GM23338 (cell line): ENCODE data around the gene C19orf25. TPM values are rescaled to one million over a fixed set of nuclear protein-coding genes. Genes with fewer than 3 reads are reported as not detected.

ENCODE experiments used
- ATAC-seq: fragments of 200-7000 bp; cut with Tn5 transposase; 3 replicates; pipeline ENCODE4 v1.9.1; 2020
- DNase-seq: peaks from one replicate; pipeline ENCODE4 v3.0.0-alpha.2; 2015; ENCODE audit warnings: low spot score
- H2AFZ ChIP-seq: fragments of 200-600 bp; sonication (generic); 2 replicates; pipeline ENCODE4 v1.8.0; 2016; ENCODE audit warnings: antibody characterized with exemption, mild to moderate bottlenecking, moderate library complexity
- H3F3A ChIP-seq: fragments of 200-600 bp; sonication (generic); replicated peaks from 2 replicates; pipeline ENCODE4 v1.8.0; 2017; ENCODE audit warnings: antibody characterized with exemption, mixed run types, low read depth
- H3K27ac ChIP-seq: fragments of 200-600 bp; sonication (generic); 2 replicates; pipeline ENCODE4 v1.6.1; 2016; ENCODE audit warnings: low read depth
- H3K27me3 ChIP-seq: fragments of 200-600 bp; sonication (generic); 2 replicates; pipeline ENCODE4 v1.8.0; 2016; ENCODE audit warnings: mild to moderate bottlenecking, mixed run types, moderate library complexity; ENCODE audit not compliant: insufficient read depth
- H3K36me3 ChIP-seq: fragments of 200-600 bp; sonication (generic); 2 replicates; pipeline ENCODE4 v1.8.0; 2016; ENCODE audit warnings: mild to moderate bottlenecking; ENCODE audit not compliant: insufficient read depth
- H3K4me1 ChIP-seq: fragments of 200-600 bp; sonication (generic); 2 replicates; pipeline ENCODE4 v1.8.0; 2016; ENCODE audit warnings: mild to moderate bottlenecking, moderate library complexity; ENCODE audit not compliant: insufficient read depth
- H3K4me2 ChIP-seq: fragments of 200-600 bp; sonication (generic); 2 replicates; pipeline ENCODE4 v1.7.1; 2017; ENCODE audit warnings: mixed run types
- H3K4me3 ChIP-seq: fragments of 200-600 bp; sonication (generic); 2 replicates; pipeline ENCODE4 v1.6.1; 2016; ENCODE audit warnings: mixed run types
- H3K79me2 ChIP-seq: fragments of 200-600 bp; sonication (generic); replicated peaks from 2 replicates; pipeline ENCODE4 v1.8.0; 2017; ENCODE audit warnings: mild to moderate bottlenecking; ENCODE audit not compliant: insufficient read depth
- H3K9me2 ChIP-seq: fragments of 200-600 bp; sonication (generic); 2 replicates; pipeline ENCODE4 v1.8.0; 2017; ENCODE audit not compliant: insufficient read depth
- H4K20me1 ChIP-seq: fragments of 200-600 bp; sonication (generic); replicated peaks from 2 replicates; pipeline ENCODE4 v1.8.0; 2017; ENCODE audit warnings: mild to moderate bottlenecking; ENCODE audit not compliant: insufficient read depth
- H3K27ac Mint-ChIP-seq: 2 replicates; pipeline ENCODE4 v1.8.0; 2020; ENCODE audit warnings: inconsistent platforms, mild to moderate bottlenecking, moderate library complexity, mixed read lengths
- H3K27me3 Mint-ChIP-seq: 3 replicates; pipeline ENCODE4 v1.8.0; 2022; ENCODE audit warnings: low read depth, mild to moderate bottlenecking, moderate library complexity, mixed read lengths, inconsistent platforms; ENCODE audit not compliant: insufficient read depth, poor library complexity
- H3K36me3 Mint-ChIP-seq: 3 replicates; pipeline ENCODE4 v1.8.0; 2021; ENCODE audit warnings: low read depth, mild to moderate bottlenecking, inconsistent platforms, moderate library complexity, mixed read lengths
- H3K4me1 Mint-ChIP-seq: 3 replicates; pipeline ENCODE4 v1.8.0; 2020; ENCODE audit warnings: mild to moderate bottlenecking, inconsistent platforms, mixed read lengths
- H3K4me3 Mint-ChIP-seq: 3 replicates; pipeline ENCODE4 v1.8.0; 2021; ENCODE audit warnings: moderate library complexity, mild to moderate bottlenecking, inconsistent platforms, mixed read lengths
- H3K9me3 Mint-ChIP-seq: 3 replicates; pipeline ENCODE4 v1.8.0; 2020; ENCODE audit warnings: moderate library complexity, mild to moderate bottlenecking, inconsistent platforms, mixed read lengths
- CREB1 ChIP-seq: fragments of 250-450 bp; sonication (Bioruptor Pico); IDR thresholded peaks from 2 replicates; pipeline ENCODE4 v1.5.0; 2020; ENCODE audit warnings: low read depth, mild to moderate bottlenecking, moderate library complexity
- CTCF ChIP-seq, 2 experiments: fragments of 200-600 bp in 1 of 2; sonication (generic) in 1 of 2; conservative IDR thresholded peaks; 2 replicates each; pipeline versions ENCODE4 v1.5.1 to v1.6.1; 2016 to 2017; ENCODE audit warnings: antibody characterized with exemption in 2 of 2, low read depth in 2 of 2, mild to moderate bottlenecking in 2 of 2, moderate library complexity in 1 of 2
- ETS1 ChIP-seq: IDR thresholded peaks from 2 replicates; pipeline ENCODE4 v1.6.1; 2016; ENCODE audit warnings: antibody characterized with exemption
- EZH2 ChIP-seq: fragments of 200-600 bp; sonication (generic); IDR thresholded peaks from one replicate; pipeline ENCODE4 v1.8.0; 2017; ENCODE audit warnings: antibody characterized with exemption, mild to moderate bottlenecking, low read depth; ENCODE audit not compliant: unreplicated experiment
- EZH2phosphoT487 ChIP-seq: fragments of 200-600 bp; sonication (generic); IDR thresholded peaks from one replicate; pipeline ENCODE4 v1.8.1; 2018; ENCODE audit warnings: antibody characterized with exemption; ENCODE audit not compliant: unreplicated experiment
- JUNB ChIP-seq: IDR thresholded peaks from one replicate; pipeline ENCODE4 v1.6.1; 2016; ENCODE audit warnings: antibody characterized with exemption; ENCODE audit not compliant: unreplicated experiment
- NANOG ChIP-seq: IDR thresholded peaks from 2 replicates; pipeline ENCODE4 v1.6.1; 2016; ENCODE audit warnings: antibody characterized with exemption, borderline replicate concordance
- POLR2AphosphoS5 ChIP-seq: IDR thresholded peaks from 2 replicates; pipeline ENCODE4 v1.6.1; 2016; ENCODE audit warnings: antibody characterized with exemption, low read depth
- STAT1 ChIP-seq: IDR thresholded peaks from one replicate; pipeline ENCODE4 v1.6.1; 2016; ENCODE audit warnings: antibody characterized with exemption; ENCODE audit not compliant: unreplicated experiment
- ZNF114 ChIP-seq: fragments of 250-450 bp; sonication (Bioruptor Pico); IDR thresholded peaks from 2 replicates; pipeline ENCODE4 v1.5.0; 2020; ENCODE audit warnings: mild to moderate bottlenecking, moderate library complexity
- ZNF331 ChIP-seq: fragments of 250-450 bp; sonication (Bioruptor Pico); IDR thresholded peaks from 2 replicates; pipeline ENCODE4 v1.5.0; 2020; ENCODE audit warnings: low read depth, mild to moderate bottlenecking, moderate library complexity
- ZNF462 ChIP-seq: fragments of 250-450 bp; sonication (Bioruptor Pico); IDR thresholded peaks from 2 replicates; pipeline ENCODE4 v1.5.0; 2020; ENCODE audit warnings: mild to moderate bottlenecking, moderate library complexity
- polyA plus RNA-seq: library from polyadenylated mRNA; unstranded; fragments of >200 nt; fragmentation: Nextera tagmentation; extraction: Ambion mirVana; gene quantifications from 2 replicates; pipeline ENCODE4 v1.2.1, GENCODE V29; 2016
- total RNA-seq: library from RNA; depleted of rRNA; stranded (reverse); fragments of >200 nt; shearing (Covaris generic); gene quantifications from 2 replicates; pipeline ENCODE4 v1.2.3, GENCODE V29; 2014
- TF ChIP-seq, protein P1 (sequence below): IDR thresholded peaks from one replicate; pipeline ENCODE4 v1.6.1; 2018; ENCODE audit warnings: antibody characterized with exemption; ENCODE audit not compliant: unreplicated experiment

Gene C19orf25
- total and polyA plus RNA-seq, 2 experiments from 2014 or later: 43.5 to 61.1 TPM

DNA sequence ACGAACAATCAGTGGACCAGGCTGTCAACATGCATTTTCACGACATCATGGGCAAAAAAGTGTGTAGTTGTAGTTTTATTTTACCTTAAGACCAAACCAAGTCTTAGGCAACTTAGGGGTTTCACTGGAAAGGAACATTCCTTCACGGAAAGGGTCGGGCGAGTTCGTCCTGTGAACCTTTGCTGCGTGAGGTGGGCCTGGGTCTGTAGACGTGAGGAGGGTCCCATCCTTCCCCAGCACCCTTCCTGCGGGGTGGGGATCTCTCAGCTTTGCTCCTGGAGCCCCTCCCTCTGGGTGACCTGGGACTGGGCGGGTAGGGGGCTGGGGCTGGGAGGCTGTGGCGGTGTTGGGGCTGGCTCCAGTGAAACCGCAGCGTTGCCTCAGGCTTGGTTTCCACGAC, 53.1 kb downstream of the C19orf25 start:
- no peaks in the 10 kb centered on the region for H3K9me2 ChIP-seq
- H3K9me3 Mint-ChIP-seq: no peaks in the 10 kb centered on the region
- H3K27me3 ChIP-seq: no peaks in the 10 kb centered on the region
- no peak overlapping the region; the same call in 1 of the 2 replicates for H3K27ac Mint-ChIP-seq
- no peak overlapping the region for H3K27ac ChIP-seq
- H3F3A ChIP-seq: peaks cover 53% of the 10 kb centered on the region
- H3K4me1 Mint-ChIP-seq: peaks cover 20% of the 10 kb centered on the region
- peaks cover 54% of the 10 kb centered on the region for H3K36me3 ChIP-seq
- no peak overlapping the region for H2AFZ ChIP-seq
- H3K4me3 Mint-ChIP-seq: no peak overlapping the region; the same call in 2 of the 3 replicates
- peaks cover 73% of the 10 kb centered on the region for H3K36me3 Mint-ChIP-seq
- DNase-seq: no peak
- H3K4me1 ChIP-seq: no peaks in the 10 kb centered on the region; the same call in 1 of the 2 replicates
- H3K4me3 ChIP-seq: no peak overlapping the region
- TF ChIP-seq ZNF331 (CRISPR knock-in tag) (no peak), ZNF114 (CRISPR knock-in tag) (no peak), NANOG (no peak), STAT1 (no peak), ETS1 (no peak), POLR2AphosphoS5 (no peak), EZH2phosphoT487 (no peak), JUNB (no peak), EZH2 (no peak), CTCF (conservative IDR thresholded peaks at IDR 0.05; ENCODE audit: low read depth in 2 of 2) (no peak), ZNF462 (CRISPR knock-in tag) (no peak), CREB1 (CRISPR knock-in tag) (no peak)
- TF ChIP-seq, protein P1, sequence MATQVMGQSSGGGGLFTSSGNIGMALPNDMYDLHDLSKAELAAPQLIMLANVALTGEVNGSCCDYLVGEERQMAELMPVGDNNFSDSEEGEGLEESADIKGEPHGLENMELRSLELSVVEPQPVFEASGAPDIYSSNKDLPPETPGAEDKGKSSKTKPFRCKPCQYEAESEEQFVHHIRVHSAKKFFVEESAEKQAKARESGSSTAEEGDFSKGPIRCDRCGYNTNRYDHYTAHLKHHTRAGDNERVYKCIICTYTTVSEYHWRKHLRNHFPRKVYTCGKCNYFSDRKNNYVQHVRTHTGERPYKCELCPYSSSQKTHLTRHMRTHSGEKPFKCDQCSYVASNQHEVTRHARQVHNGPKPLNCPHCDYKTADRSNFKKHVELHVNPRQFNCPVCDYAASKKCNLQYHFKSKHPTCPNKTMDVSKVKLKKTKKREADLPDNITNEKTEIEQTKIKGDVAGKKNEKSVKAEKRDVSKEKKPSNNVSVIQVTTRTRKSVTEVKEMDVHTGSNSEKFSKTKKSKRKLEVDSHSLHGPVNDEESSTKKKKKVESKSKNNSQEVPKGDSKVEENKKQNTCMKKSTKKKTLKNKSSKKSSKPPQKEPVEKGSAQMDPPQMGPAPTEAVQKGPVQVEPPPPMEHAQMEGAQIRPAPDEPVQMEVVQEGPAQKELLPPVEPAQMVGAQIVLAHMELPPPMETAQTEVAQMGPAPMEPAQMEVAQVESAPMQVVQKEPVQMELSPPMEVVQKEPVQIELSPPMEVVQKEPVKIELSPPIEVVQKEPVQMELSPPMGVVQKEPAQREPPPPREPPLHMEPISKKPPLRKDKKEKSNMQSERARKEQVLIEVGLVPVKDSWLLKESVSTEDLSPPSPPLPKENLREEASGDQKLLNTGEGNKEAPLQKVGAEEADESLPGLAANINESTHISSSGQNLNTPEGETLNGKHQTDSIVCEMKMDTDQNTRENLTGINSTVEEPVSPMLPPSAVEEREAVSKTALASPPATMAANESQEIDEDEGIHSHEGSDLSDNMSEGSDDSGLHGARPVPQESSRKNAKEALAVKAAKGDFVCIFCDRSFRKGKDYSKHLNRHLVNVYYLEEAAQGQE: no peak
- no peak overlapping the region for H3K4me2 ChIP-seq
- peaks cover 4% of the 10 kb centered on the region for H3K27me3 Mint-ChIP-seq
- peaks cover 39% of the 10 kb centered on the region for H4K20me1 ChIP-seq
- ATAC-seq: no peak
- peaks cover 65% of the 10 kb centered on the region for H3K79me2 ChIP-seq
